CD4-positive, alpha-beta T cell (primary cell): ENCODE measurements around the gene GLCE. TPM values are rescaled to one million over a fixed set of nuclear protein-coding genes. Genes with fewer than 3 reads are reported as not detected.

Source experiments
- ATAC-seq: fragments of 200-7000 bp; cut with Tn5 transposase; one replicate; pipeline ENCODE4 v1.10.0; 2022; ENCODE audit warnings: mild to moderate bottlenecking; ENCODE audit not compliant: poor library complexity
- CTCF ChIA-PET: fragments of 350-600 bp; sonication (Branson Sonifier 250); formaldehyde crosslinking; loops from one replicate; lab custom pipeline; 2021; ENCODE audit warnings: antibody characterized with exemption, inconsistent platforms; lab: Charles Lee
- POLR2A ChIA-PET: fragments of 350-600 bp; sonication (Branson Sonifier 250); formaldehyde crosslinking; loops from one replicate; lab custom pipeline; 2021; ENCODE audit warnings: antibody characterized with exemption, inconsistent platforms; lab: Charles Lee
- DNase-seq, 14 experiments: peaks; one replicate each; pipeline ENCODE4 v3.0.0-alpha.2; 2013 to 2020; ENCODE audit warnings: mixed read lengths in 2 of 14
- H3K27ac ChIP-seq, 2 donors: one replicate each; pipeline versions ENCODE4 v1.5.1 to v1.7.0; 2013; ENCODE audit warnings: low read length in 2 of 2, low read depth in 1 of 2, mild to moderate bottlenecking in 1 of 2
- H3K27me3 ChIP-seq, 2 experiments: 1 replicate in 1 of 2; 2 replicates in 1 of 2; pipeline versions ENCODE4 v1.6.1 to v1.7.0; 2013; ENCODE audit warnings: low read length in 2 of 2, control low read depth in 1 of 2, mild to moderate bottlenecking in 1 of 2, moderate library complexity in 1 of 2; ENCODE audit not compliant: insufficient read depth in 2 of 2, control insufficient read depth in 1 of 2
- H3K36me3 ChIP-seq: one replicate; pipeline ENCODE4 v1.6.1; 2013; ENCODE audit warnings: low read length, control low read depth; ENCODE audit not compliant: insufficient read depth
- H3K4me1 ChIP-seq: one replicate; pipeline ENCODE4 v1.6.1; 2013; ENCODE audit warnings: low read length, control low read depth; ENCODE audit not compliant: insufficient read depth
- H3K4me3 ChIP-seq: one replicate; pipeline ENCODE4 v1.5.1; 2013; ENCODE audit warnings: mild to moderate bottlenecking, low read length, moderate library complexity
- H3K9me3 ChIP-seq, 2 experiments: 1 replicate in 1 of 2; 2 replicates in 1 of 2; pipeline versions ENCODE4 v1.6.1 to v1.7.0; 2013; ENCODE audit warnings: low read length in 2 of 2, mild to moderate bottlenecking in 2 of 2, control low read depth in 1 of 2, moderate library complexity in 1 of 2; ENCODE audit not compliant: control insufficient read depth in 1 of 2, insufficient read depth in 1 of 2
- H3K27ac Mint-ChIP-seq: one replicate; pipeline ENCODE4 v1.8.0; 2020; ENCODE audit warnings: mixed read lengths
- H3K27me3 Mint-ChIP-seq: one replicate; pipeline ENCODE4 v1.8.0; 2021; ENCODE audit warnings: mixed read lengths
- H3K36me3 Mint-ChIP-seq: one replicate; pipeline ENCODE4 v1.8.0; 2021; ENCODE audit warnings: low read depth, mixed read lengths
- H3K4me1 Mint-ChIP-seq: one replicate; pipeline ENCODE4 v1.8.0; 2021; ENCODE audit warnings: low read depth, mixed read lengths
- H3K4me3 Mint-ChIP-seq: one replicate; pipeline ENCODE4 v1.8.0; 2020; ENCODE audit warnings: mild to moderate bottlenecking, mixed read lengths
- H3K9me3 Mint-ChIP-seq: one replicate; pipeline ENCODE4 v1.8.0; 2020; ENCODE audit warnings: mixed read lengths
- intact Hi-C, 2 experiments: fragments of 100-400 bp; cut with DNase I in 1 of 2; cut with micrococcal nuclease in 1 of 2; formaldehyde crosslinking; loops; one replicate each; pipeline versions ENCODE4 v1.15.1 to v1.9.0; 2023 to 2025; cut with DNase I, micrococcal nuclease
- total RNA-seq, 174 experiments: library from RNA in 2 of 174; stranded (reverse) in 2 of 174; gene quantifications; one replicate each; pipeline ENCODE4 v1.2.3 and lab custom pipeline; 2021 to 2026
- TF ChIP-seq, protein P1 (sequence below): fragments of 200-600 bp; IDR thresholded peaks from one replicate; pipeline ENCODE4 v1.8.0; 2022; ENCODE audit warnings: antibody characterized with exemption, mild to moderate bottlenecking

GLCE gene
- total RNA-seq, 2 experiments from 2014 or later, result 3.2 TPM

GRCh38 chr15:69132430-69132829, 28.0 kb upstream of the GLCE start:
- CTCF ChIA-PET, result no interaction called here
- TF ChIP-seq, protein P1, sequence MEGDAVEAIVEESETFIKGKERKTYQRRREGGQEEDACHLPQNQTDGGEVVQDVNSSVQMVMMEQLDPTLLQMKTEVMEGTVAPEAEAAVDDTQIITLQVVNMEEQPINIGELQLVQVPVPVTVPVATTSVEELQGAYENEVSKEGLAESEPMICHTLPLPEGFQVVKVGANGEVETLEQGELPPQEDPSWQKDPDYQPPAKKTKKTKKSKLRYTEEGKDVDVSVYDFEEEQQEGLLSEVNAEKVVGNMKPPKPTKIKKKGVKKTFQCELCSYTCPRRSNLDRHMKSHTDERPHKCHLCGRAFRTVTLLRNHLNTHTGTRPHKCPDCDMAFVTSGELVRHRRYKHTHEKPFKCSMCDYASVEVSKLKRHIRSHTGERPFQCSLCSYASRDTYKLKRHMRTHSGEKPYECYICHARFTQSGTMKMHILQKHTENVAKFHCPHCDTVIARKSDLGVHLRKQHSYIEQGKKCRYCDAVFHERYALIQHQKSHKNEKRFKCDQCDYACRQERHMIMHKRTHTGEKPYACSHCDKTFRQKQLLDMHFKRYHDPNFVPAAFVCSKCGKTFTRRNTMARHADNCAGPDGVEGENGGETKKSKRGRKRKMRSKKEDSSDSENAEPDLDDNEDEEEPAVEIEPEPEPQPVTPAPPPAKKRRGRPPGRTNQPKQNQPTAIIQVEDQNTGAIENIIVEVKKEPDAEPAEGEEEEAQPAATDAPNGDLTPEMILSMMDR, result no peak
- Histone ChIP-seq H3K36me3 (no peaks in the 10 kb centered on the region), H3K4me1 (no peaks in the 10 kb centered on the region), H3K27ac (no peak overlapping the region), H3K9me3 (no peaks in the 10 kb centered on the region), H3K4me3 (no peak overlapping the region), H3K27me3 (no peaks in the 10 kb centered on the region)
- intact Hi-C loops, result no loop called here
- no peak overlapping the region for H3K4me3 Mint-ChIP-seq
- ATAC-seq (no peak), DNase-seq (no peak)
- POLR2A ChIA-PET, result no interaction called here
- no peaks in the 10 kb centered on the region for H3K4me1 Mint-ChIP-seq
- no peak overlapping the region for H3K27ac Mint-ChIP-seq
- H3K36me3 Mint-ChIP-seq, result no peaks in the 10 kb centered on the region
- no peaks in the 10 kb centered on the region for H3K9me3 Mint-ChIP-seq
- H3K27me3 Mint-ChIP-seq, result peaks cover 8% of the 10 kb centered on the region

DNA sequence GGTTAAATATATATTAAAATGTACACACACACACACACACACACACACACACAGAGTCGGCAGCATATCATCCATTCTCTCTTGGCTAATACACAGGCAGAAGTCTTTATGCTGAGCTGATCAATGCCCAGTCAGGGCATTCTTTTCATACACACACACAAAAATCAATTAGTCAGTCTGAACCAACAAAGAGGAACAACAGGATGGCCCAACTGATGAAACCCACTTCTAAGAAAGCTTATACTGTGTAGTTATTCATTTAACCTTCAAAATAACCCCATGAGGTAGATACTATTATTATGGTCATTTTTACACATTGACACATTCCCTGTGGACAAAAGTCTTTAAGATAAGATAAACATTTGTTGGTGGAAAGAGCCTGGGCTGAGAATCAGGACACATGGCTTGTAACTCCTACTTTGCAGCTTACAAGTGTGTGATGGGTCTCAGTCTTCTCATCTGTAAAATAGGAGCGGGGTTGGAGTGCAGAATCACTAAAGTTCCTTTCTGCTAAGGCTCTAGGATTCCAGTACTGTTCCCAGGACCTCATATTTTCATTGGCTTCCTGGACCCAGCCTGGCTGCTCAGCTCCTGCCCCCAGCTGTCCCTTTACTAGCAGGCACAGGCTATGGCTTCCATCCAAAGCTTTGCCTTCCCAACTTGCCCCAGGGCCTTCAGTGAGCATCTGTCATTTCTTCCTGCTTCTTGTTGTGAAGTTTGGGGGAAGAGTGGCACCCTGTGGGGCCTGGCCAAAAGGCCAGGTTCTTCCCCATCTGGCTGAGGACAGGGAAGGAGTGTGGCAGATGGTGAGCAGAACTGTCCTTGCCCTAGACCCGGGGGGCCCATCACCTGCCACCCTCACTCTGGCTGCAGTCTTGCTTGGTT, 27.2 kb upstream of the GLCE start:
- H3K27me3 Mint-ChIP-seq, result peaks cover 12% of the 10 kb centered on the region
- Histone ChIP-seq H3K27me3 (no peaks in the 10 kb centered on the region), H3K36me3 (no peaks in the 10 kb centered on the region), H3K9me3 (no peaks in the 10 kb centered on the region), H3K4me1 (no peaks in the 10 kb centered on the region), H3K27ac (no peak overlapping the region), H3K4me3 (no peak overlapping the region)
- POLR2A ChIA-PET, result no interaction called here
- ATAC-seq (no peak), DNase-seq (no peak)
- H3K4me3 Mint-ChIP-seq, result no peak overlapping the region
- CTCF ChIA-PET, result no interaction called here
- no peaks in the 10 kb centered on the region for H3K9me3 Mint-ChIP-seq
- TF ChIP-seq, protein P1, result no peak
- H3K36me3 Mint-ChIP-seq, result no peaks in the 10 kb centered on the region
- no peak overlapping the region for H3K27ac Mint-ChIP-seq
- intact Hi-C loops, result no loop called here
- H3K4me1 Mint-ChIP-seq, result no peaks in the 10 kb centered on the region

GRCh38 chr15:69133862-69134519, 26.4 kb upstream of the GLCE start:
- CTCF ChIA-PET, result no interaction called here
- H3K4me1 ChIP-seq, result no peaks in the 10 kb centered on the region
- Mint-ChIP-seq H3K9me3 (no peaks in the 10 kb centered on the region), H3K4me3 (no peak overlapping the region), H3K36me3 (no peaks in the 10 kb centered on the region), H3K27me3 (peaks cover 19% of the 10 kb centered on the region), H3K27ac (no peak overlapping the region), H3K4me1 (no peaks in the 10 kb centered on the region)
- H3K27me3 ChIP-seq, result peaks cover 0 to 4% of the 10 kb centered on the region in 2 experiments
- intact Hi-C loops, result no loop called here
- H3K9me3 ChIP-seq, result no peaks in the 10 kb centered on the region
- ATAC-seq (no peak), DNase-seq (no peak)
- TF ChIP-seq, protein P1, result no peak
- H3K36me3 ChIP-seq, result no peaks in the 10 kb centered on the region
- H3K4me3 ChIP-seq, result no peak overlapping the region
- POLR2A ChIA-PET, result no interaction called here
- no peak overlapping the region for H3K27ac ChIP-seq
